ENCODE data around the gene FRAS1. TPM values are rescaled to one million over a fixed set of nuclear protein-coding genes. Genes with fewer than 3 reads are reported as not detected.

The FRAS1 gene
- total RNA-seq, 6 experiments from 2014 or later: 0.12 to 1.5 (median 0.45) TPM

DNA sequence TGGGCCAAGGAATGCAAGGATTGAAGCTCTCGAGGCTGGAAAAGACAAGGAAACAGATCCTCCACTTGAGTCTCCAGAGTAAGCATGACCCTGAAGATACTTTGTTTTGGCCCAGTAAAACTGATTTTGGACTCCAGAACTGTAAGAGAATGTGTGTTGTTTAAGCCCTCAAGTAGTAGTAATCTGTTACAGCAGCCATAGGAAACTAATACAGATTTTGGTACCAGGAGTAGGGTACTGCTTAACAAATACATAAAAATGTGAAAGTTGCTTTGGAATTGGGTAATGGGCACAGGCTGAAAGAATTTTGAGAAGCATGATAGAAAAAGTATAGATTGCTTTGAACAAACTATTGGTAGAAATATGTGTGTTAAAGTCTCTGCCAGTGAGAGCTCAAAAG, 17.4 kb upstream of the FRAS1 start:
- Histone ChIP-seq H3K4me1 (no peaks in the 10 kb centered on the region), H3K27ac (no peak overlapping the region), H3K36me3 (no peaks in the 10 kb centered on the region), H3K4me3 (no peak overlapping the region), H3K27me3 (no peaks in the 10 kb centered on the region), H3K9me3 (no peaks in the 10 kb centered on the region)
- intact Hi-C loops (cut with DNase I): no loop called here
- TF ChIP-seq, protein P1, sequence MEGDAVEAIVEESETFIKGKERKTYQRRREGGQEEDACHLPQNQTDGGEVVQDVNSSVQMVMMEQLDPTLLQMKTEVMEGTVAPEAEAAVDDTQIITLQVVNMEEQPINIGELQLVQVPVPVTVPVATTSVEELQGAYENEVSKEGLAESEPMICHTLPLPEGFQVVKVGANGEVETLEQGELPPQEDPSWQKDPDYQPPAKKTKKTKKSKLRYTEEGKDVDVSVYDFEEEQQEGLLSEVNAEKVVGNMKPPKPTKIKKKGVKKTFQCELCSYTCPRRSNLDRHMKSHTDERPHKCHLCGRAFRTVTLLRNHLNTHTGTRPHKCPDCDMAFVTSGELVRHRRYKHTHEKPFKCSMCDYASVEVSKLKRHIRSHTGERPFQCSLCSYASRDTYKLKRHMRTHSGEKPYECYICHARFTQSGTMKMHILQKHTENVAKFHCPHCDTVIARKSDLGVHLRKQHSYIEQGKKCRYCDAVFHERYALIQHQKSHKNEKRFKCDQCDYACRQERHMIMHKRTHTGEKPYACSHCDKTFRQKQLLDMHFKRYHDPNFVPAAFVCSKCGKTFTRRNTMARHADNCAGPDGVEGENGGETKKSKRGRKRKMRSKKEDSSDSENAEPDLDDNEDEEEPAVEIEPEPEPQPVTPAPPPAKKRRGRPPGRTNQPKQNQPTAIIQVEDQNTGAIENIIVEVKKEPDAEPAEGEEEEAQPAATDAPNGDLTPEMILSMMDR (IDR thresholded peaks at IDR 0.05): no peak
- TF ChIP-seq POLR2A (IDR thresholded peaks at IDR 0.05): no peak
- DNase-seq (no peak), ATAC-seq (no peak)
- 67% methylated on average over 1 of the region's 1 CpG for WGBS (ENCODE audit: insufficient coverage, low coverage, low lambda C conversion rate, missing lambda C conversion rate)

DNA sequence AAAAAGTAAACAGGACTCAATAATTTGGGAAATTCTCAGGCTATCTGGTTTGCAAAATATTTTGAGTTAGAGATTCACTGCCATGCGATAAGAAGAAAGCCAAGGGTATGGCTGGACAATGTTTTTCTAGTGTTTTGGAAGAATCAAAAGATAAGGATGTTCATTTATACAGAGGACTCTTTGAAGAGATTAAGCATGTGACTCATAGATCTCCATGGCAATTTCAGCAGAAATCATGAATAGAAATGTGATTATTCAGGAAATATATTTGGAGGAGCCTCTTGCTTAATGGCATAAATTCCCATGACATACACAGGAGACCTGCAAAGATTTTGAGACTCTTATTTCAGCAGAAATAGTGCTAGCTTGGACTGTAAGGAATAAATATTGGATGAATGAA, 16.7 kb upstream of the FRAS1 start:
- Histone ChIP-seq H3K36me3 (no peaks in the 10 kb centered on the region), H3K4me1 (no peaks in the 10 kb centered on the region), H3K4me3 (no peak overlapping the region), H3K27me3 (no peaks in the 10 kb centered on the region), H3K9me3 (no peaks in the 10 kb centered on the region), H3K27ac (no peak overlapping the region)
- DNase-seq (no peak), ATAC-seq (no peak)
- TF ChIP-seq, protein P1 (IDR thresholded peaks at IDR 0.05): no peak
- TF ChIP-seq POLR2A (IDR thresholded peaks at IDR 0.05): no peak
- 55% methylated on average over 1 of the region's 1 CpG for WGBS (ENCODE audit: insufficient coverage, low coverage, low lambda C conversion rate, missing lambda C conversion rate)
- intact Hi-C loops (cut with DNase I): no loop called here

DNA sequence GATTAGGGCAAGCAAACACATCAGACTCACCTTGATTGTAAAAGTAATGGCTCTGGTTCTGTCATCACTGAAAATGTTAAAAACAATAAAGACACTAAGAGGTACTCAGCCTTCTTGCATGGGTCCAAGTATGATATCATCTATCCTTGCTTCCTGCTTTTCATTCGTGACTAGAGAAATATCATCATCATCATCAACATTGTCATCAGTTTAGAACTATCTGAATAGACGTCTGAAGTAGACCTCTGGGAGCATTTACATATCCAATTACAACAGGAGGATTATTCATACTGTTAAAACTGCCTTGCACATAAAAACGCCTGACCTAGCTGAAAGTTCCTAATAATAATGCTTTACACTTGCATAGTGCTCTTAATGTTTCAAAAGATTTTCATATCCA, 9.8 kb upstream of the FRAS1 start:
- ATAC-seq (no peak), DNase-seq (no peak)
- Histone ChIP-seq H3K27me3 (no peaks in the 10 kb centered on the region), H3K9me3 (no peaks in the 10 kb centered on the region), H3K36me3 (no peaks in the 10 kb centered on the region), H3K27ac (no peak overlapping the region), H3K4me3 (no peak overlapping the region), H3K4me1 (no peaks in the 10 kb centered on the region)
- intact Hi-C loops (cut with DNase I): no loop called here
- 52% methylated on average over 3 of the region's 3 CpGs for WGBS (ENCODE audit: insufficient coverage, low coverage, low lambda C conversion rate, missing lambda C conversion rate)
- no peak for TF ChIP-seq POLR2A (IDR thresholded peaks at IDR 0.05)
- TF ChIP-seq, protein P1 (IDR thresholded peaks at IDR 0.05): no peak

- peaks cover 0 to 22% (median 6%) of the 10 kb centered on the region in 4 donors for H3K4me1 ChIP-seq
- no peak overlapping the region for H3K27ac ChIP-seq
- H3K27me3 ChIP-seq: peaks cover 0 to 8% of the 10 kb centered on the region in 2 donors
- H3K36me3 ChIP-seq: no peaks in the 10 kb centered on the region
- no peaks in the 10 kb centered on the region for H3K9me3 ChIP-seq
- peak; percentile 21 to 63 (median 51) for DNase-seq
- 4% methylated on average over 26 of the region's 39 CpGs for WGBS (ENCODE audit: insufficient coverage, low coverage, low lambda C conversion rate, missing lambda C conversion rate)
- peak overlapping the region; percentile 37 to 48 (median 39) for H3K4me3 ChIP-seq
- TF ChIP-seq POLR2A (IDR thresholded peaks at IDR 0.05): no peak
- TF ChIP-seq, protein P1 (IDR thresholded peaks at IDR 0.05): peak in 1 of 4 donors; percentile 5
- ATAC-seq: peak; percentile 29 to 49 (median 42)
- intact Hi-C loops (cut with DNase I): no loop called here
These were observed 626 bp upstream of the FRAS1 start for GRCh38 chr4:78056265-78057129.

All from right lobe of liver (tissue), 6 donors.